ENCODE data around the gene NAGK.

NAGK gene

GRCh38 chr2:71113843-71114242 lies 45.4 kb downstream of the NAGK start:
- TF ChIP-seq REST (IDR thresholded peaks at IDR 0.05; ENCODE audit: insufficient replicate concordance, low read depth) (no peak), CTCF (IDR thresholded peaks at IDR 0.05; ENCODE audit: insufficient read depth, low read length) (no peak), POLR2AphosphoS5 (IDR thresholded peaks at IDR 0.05; ENCODE audit: low read depth) (no peak), GABPA (IDR thresholded peaks at IDR 0.05; ENCODE audit: low read depth) (no peak), SPI1 (IDR thresholded peaks at IDR 0.05; ENCODE audit: borderline replicate concordance, low read depth) (no peak)
- H3K27ac ChIP-seq (replicated peaks) = no peak overlapping the region
- H3K4me3 ChIP-seq (replicated peaks; ENCODE audit: insufficient read depth, low read length) = no peak overlapping the region
- H3K27me3 ChIP-seq (ENCODE audit: insufficient read depth, poor library complexity, severe bottlenecking) = no peaks in the 10 kb centered on the region
- no peak for DNase-seq (ENCODE audit: low read depth in 1 of 2, low spot score in 1 of 2)

GRCh38 chr2:71117063-71117462 lies 48.6 kb downstream of the NAGK start:
- Histone ChIP-seq H3K27ac (replicated peaks) (no peak overlapping the region), H3K27me3 (ENCODE audit: insufficient read depth, poor library complexity, severe bottlenecking) (no peaks in the 10 kb centered on the region), H3K4me3 (replicated peaks; ENCODE audit: insufficient read depth, low read length) (no peak overlapping the region)
- no peak for TF ChIP-seq SPI1 (IDR thresholded peaks at IDR 0.05; ENCODE audit: borderline replicate concordance, low read depth)
- TF ChIP-seq REST (IDR thresholded peaks at IDR 0.05; ENCODE audit: insufficient replicate concordance, low read depth) = no peak
- no peak for DNase-seq (ENCODE audit: low read depth in 1 of 2, low spot score in 1 of 2)

GRCh38 chr2:71120195-71120594 lies 51.7 kb downstream of the NAGK start:
- Histone ChIP-seq H3K27me3 (ENCODE audit: insufficient read depth, poor library complexity, severe bottlenecking) (no peaks in the 10 kb centered on the region), H3K27ac (replicated peaks) (no peak overlapping the region), H3K4me3 (replicated peaks; ENCODE audit: insufficient read depth, low read length) (no peak overlapping the region)
- no peak for DNase-seq (ENCODE audit: low read depth in 1 of 2, low spot score in 1 of 2)
- TF ChIP-seq REST (IDR thresholded peaks at IDR 0.05; ENCODE audit: insufficient replicate concordance, low read depth) (no peak), CTCF (IDR thresholded peaks at IDR 0.05; ENCODE audit: insufficient read depth, low read length) (no peak), SPI1 (IDR thresholded peaks at IDR 0.05; ENCODE audit: borderline replicate concordance, low read depth) (no peak), POLR2AphosphoS5 (IDR thresholded peaks at IDR 0.05; ENCODE audit: low read depth) (no peak), GABPA (IDR thresholded peaks at IDR 0.05; ENCODE audit: low read depth) (no peak)

- Histone ChIP-seq H3K27me3 (ENCODE audit: insufficient read depth, poor library complexity, severe bottlenecking) (no peaks in the 10 kb centered on the region), H3K27ac (replicated peaks) (no peak overlapping the region), H3K4me3 (replicated peaks; ENCODE audit: insufficient read depth, low read length) (no peak overlapping the region)
- DNase-seq (ENCODE audit: low read depth in 1 of 2, low spot score in 1 of 2) = no peak
- no peak for TF ChIP-seq CTCF (IDR thresholded peaks at IDR 0.05; ENCODE audit: insufficient read depth, low read length)
- no peak for TF ChIP-seq POLR2AphosphoS5 (IDR thresholded peaks at IDR 0.05; ENCODE audit: low read depth)
- no peak for TF ChIP-seq REST (IDR thresholded peaks at IDR 0.05; ENCODE audit: insufficient replicate concordance, low read depth)
- TF ChIP-seq SPI1 (IDR thresholded peaks at IDR 0.05; ENCODE audit: borderline replicate concordance, low read depth) = no peak
- no peak for TF ChIP-seq GABPA (IDR thresholded peaks at IDR 0.05; ENCODE audit: low read depth)
Observed at GRCh38 chr2:71121479-71121878, 53.0 kb downstream of the NAGK start.

All from HL-60 (cell line).